Loucy (cell line): ENCODE results near the gene TMEM247.

Source experiments
- EZH2phosphoT487 ChIP-seq: fragments of 200-600 bp; IDR thresholded peaks from 2 replicates; pipeline ENCODE4 v1.6.1; 2018; ENCODE audit warnings: antibody characterized with exemption, mild to moderate bottlenecking, moderate library complexity, borderline replicate concordance
- TF ChIP-seq, protein P1 (sequence below): fragments of 200-600 bp; sonication (generic); conservative IDR thresholded peaks from 2 replicates; pipeline ENCODE4 v1.5.1; 2014; ENCODE audit warnings: mild to moderate bottlenecking, antibody characterized with exemption, low read length

GRCh38 chr2:46479265-46479664 lies at the start of gene TMEM247:
- TF ChIP-seq, protein P1, sequence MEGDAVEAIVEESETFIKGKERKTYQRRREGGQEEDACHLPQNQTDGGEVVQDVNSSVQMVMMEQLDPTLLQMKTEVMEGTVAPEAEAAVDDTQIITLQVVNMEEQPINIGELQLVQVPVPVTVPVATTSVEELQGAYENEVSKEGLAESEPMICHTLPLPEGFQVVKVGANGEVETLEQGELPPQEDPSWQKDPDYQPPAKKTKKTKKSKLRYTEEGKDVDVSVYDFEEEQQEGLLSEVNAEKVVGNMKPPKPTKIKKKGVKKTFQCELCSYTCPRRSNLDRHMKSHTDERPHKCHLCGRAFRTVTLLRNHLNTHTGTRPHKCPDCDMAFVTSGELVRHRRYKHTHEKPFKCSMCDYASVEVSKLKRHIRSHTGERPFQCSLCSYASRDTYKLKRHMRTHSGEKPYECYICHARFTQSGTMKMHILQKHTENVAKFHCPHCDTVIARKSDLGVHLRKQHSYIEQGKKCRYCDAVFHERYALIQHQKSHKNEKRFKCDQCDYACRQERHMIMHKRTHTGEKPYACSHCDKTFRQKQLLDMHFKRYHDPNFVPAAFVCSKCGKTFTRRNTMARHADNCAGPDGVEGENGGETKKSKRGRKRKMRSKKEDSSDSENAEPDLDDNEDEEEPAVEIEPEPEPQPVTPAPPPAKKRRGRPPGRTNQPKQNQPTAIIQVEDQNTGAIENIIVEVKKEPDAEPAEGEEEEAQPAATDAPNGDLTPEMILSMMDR, result no peak
- TF ChIP-seq EZH2phosphoT487, result no peak
